Glomerular visceral epithelial cell (primary cell): ENCODE measurements around the gene SLC9A4.

Experiments
- DNase-seq: peaks from one replicate; pipeline ENCODE4 v3.0.0-alpha.2; 2016; ENCODE audit errors: extremely low spot score

Gene SLC9A4, protein sequence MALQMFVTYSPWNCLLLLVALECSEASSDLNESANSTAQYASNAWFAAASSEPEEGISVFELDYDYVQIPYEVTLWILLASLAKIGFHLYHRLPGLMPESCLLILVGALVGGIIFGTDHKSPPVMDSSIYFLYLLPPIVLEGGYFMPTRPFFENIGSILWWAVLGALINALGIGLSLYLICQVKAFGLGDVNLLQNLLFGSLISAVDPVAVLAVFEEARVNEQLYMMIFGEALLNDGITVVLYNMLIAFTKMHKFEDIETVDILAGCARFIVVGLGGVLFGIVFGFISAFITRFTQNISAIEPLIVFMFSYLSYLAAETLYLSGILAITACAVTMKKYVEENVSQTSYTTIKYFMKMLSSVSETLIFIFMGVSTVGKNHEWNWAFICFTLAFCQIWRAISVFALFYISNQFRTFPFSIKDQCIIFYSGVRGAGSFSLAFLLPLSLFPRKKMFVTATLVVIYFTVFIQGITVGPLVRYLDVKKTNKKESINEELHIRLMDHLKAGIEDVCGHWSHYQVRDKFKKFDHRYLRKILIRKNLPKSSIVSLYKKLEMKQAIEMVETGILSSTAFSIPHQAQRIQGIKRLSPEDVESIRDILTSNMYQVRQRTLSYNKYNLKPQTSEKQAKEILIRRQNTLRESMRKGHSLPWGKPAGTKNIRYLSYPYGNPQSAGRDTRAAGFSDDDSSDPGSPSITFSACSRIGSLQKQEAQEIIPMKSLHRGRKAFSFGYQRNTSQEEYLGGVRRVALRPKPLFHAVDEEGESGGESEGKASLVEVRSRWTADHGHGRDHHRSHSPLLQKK

GRCh38 chr2:102473020-102473419, at the start of gene SLC9A4:
TSS of gene SLC9A4 (plus strand) at chr2:102473226. CDS start at chr2:102473760, 534 bp downstream.
- peak; percentile 56 for DNase-seq

GRCh38 chr2:102423368-102423767, 49.7 kb upstream of the SLC9A4 start:
- DNase-seq, result no peak

DNA sequence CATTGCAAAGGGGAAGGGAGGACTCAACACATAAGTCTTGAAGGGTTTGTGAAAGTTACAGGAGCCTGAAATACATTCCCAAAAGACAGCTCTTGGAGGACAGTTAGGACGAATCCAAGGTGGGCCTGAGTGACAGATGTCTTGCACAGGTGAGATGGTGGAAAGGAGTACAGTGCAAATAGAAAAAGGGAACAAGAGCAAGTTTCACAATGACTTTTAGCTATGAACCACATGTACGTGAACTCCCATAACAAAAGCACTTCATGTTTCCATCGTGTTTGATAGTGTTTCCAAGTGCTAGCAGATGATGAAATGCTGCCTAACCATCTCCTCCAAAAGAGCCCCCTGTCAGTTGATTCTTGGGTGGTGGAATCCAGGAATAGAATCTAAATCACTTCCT, 48.3 kb upstream of the SLC9A4 start:
- DNase-seq, result no peak

DNA sequence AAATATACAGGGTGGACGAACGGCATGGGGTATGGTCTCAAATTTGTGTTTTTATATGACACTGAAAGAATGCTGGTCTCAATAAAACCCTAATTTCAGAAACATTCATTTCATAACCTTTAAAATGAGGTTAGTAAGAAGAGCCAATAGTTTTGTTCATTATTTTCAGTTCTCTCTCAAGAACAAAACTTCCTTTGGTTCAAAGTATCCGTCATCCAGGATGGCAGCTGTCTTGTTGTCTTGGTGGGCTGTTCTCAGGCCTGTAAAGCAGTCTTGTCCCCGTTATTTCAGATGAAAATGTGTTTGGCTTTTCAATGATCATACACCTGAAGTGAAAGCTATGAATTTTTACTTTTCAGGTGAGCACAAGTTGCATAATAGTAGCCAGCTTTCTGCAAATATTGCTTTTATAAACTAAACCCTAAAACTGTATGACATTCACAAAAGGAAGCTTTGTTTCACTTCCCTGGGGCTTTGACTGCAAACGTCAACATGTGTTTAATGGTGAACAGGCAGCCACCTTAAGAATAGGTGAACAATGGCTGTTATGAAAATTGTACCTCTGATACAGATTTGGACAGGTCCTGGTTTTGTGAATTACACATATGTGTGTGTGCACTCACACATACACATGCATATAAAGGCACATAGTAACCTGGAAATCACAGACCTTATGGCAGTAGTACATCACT, 47.4 kb upstream of the SLC9A4 start:
- DNase-seq, result no peak

DNA sequence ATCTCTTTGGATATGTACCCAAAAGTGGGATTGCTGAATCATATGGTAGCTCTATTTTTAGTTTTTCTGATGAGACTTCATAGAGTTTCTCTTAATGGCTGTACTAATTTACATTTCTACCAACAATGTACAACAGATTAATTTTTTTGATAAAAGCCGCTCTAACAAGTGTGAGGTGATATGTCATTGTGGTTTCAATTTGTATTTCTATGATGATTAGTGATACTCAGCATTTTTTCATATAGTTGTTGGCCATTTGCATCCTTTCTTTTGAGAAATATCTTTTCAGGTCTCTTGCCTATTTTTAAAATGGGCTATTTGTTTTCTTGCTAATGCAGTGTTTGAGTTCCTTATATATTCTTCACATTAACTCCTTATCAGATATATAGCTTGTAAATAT, 45.8 kb upstream of the SLC9A4 start:
- DNase-seq, result no peak

- no peak for DNase-seq
Observed at GRCh38 chr2:102428573-102428972, 44.5 kb upstream of the SLC9A4 start.

DNA sequence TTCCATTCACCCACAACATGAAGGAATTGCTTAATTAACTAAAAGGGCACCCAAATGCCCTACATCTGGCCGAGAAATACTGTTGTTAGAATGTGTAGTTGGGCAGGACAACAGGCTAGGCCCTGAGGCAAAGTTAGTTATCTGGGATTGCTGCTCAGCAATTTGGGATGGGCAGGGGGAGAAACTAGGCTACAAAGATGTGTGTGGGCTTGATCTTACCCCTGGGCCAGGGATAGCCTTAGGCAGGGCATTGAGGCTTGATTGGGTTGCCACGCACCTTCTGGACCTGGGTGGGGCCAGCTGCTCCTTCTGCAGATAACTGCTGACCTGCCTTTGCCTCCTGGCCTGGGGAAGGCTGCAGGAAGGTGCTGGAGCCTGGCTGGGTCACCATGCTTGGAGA, 40.6 kb upstream of the SLC9A4 start:
- DNase-seq, result no peak

DNA sequence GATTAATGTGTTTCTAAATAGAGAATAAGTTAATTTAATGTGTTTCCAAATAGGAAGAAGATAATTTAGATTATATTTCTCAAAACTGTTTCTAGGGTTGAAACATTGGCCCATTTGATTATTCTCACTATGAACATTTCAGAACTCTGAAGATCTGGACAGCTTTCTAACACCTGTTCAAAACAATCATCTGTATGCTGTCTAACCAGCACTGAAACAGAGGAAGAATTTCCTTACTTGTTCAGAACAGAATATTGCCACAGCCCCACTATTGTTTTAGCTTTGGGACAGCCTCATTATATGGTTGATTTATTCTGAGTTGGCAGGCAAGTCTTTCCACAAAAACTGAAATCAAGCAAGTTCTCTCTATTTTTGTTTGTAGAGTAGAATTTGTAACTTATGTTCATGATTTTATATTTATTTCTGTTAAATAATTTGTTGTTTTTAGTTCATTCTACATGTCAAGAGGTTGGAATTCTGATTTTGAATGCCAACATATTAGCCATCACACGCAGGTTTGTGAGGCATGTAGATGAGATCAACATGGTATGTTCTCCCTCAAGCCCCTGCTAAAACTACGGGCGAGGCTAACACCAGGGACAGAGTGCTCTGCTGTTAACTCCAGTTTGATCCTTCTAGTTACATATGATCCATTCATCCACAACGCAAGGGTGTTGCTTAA, 38.9 kb upstream of the SLC9A4 start:
- no peak for DNase-seq

- no peak for DNase-seq
Observed at GRCh38 chr2:102434655-102435381, 38.2 kb upstream of the SLC9A4 start.

DNA sequence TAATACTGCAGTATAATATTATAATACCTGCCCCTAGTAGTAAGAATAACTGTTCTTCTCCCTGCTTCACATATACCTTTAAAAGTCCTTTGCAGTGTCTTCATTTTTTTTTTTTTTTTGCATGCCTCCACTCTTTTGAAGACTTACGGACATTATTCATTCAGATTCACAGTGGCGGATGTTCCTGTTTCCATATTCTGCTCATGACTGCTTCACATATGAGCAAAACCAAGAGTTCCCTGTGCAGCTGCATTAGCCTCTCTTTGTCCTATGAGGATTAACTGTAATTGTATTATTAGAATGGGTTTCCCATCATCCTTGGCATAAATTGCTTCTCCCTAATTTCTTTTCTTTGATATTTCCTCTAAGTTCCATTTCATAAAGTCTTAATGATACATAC, 37.3 kb upstream of the SLC9A4 start:
- DNase-seq, result no peak

- peak; percentile 81 for DNase-seq
Observed at GRCh38 chr2:102436323-102436722, 36.7 kb upstream of the SLC9A4 start.

- DNase-seq, result no peak
Observed at GRCh38 chr2:102437122-102437521, 35.9 kb upstream of the SLC9A4 start.

DNA sequence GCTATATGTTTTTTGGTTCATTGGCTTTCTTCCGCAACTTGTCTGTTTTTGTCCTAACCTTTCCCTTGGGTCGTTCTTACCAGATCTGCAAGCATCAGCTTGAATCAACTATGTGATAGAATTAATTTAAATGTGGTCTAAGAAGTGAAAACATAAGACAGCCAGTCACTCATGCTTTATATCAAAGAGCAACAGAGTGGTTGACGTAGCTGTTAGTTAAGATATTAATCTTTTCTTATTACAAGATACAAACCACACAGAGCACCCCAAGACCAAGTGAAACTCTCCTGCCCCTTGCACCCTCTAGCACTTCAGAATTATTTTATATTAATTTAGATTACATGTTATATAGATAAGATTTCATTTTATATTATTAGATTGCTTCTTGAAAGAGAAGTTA, 34.9 kb upstream of the SLC9A4 start:
- DNase-seq, result no peak

GRCh38 chr2:102438578-102438977, 34.4 kb upstream of the SLC9A4 start:
- no peak for DNase-seq

DNA sequence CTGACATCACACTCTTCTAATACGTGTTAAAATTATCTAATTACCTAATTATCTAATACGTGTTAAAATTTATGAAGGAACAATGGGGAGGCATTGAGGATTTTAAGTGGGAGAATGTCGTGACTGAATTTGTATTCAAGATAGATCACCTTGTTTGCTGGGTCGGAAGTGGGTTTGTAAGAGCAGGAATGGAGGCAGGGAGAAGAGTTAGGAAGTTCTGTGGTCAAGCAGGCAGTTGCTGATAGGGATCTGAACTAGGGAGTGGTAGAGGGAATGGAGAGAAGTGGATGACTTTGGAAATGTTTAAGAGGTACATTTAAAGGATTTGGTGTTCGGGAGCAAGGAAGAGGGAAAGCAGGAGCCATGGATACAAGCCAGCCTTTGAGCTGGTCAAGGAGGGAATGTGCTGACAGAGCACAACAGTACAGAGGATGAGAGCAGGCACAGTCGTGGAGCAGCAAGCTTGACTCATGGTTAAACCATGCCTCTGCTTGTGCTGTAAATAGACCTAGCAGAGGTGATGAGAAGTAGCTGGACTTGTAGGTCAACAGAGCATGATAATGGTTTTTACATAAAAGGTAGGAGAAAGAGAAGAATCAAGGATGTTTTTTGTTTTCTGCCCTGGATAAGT, 33.8 kb upstream of the SLC9A4 start:
- peak; percentile 69 for DNase-seq

DNA sequence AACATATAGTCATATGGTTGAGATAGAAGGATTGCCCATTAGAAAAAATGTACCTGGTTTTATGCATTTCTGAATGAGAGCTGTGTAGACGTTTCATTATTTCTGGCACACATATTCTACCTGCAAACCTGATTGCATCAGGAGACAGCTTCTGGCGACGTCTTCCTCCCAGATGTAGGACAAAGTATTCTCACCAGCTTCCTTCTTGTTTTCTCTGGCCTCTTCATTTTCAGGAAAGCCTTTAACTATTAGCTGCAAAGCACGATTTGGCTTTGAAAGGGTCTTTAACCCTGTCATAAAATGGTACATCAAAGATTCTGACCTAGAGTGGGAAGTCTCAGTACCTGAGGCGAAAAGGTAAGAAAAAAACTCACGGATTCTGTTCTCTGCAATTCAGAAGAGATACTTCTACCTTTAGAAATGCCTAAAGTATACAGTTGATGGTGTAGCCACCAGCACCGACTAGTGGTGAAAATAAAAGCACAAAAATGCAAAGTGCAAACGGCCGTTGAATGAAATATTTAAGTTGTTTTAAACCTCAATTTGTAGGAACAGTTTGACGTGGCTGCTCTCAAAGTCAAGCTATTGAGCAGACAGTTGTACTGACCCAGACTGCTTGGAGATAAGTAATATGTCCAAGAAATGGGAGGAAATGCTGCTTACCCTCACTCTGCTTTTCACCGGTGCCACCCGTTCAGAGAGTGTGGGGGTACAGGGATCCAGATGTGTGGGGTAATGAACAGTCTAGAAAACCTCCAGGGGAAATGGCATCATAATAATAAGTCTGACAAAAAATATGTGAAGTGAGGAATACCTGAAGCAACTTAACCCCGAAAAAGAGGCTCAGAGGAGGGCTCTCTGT, 29.8 kb upstream of the SLC9A4 start:
- peak; percentile 42 for DNase-seq

- DNase-seq, result no peak
Observed at GRCh38 chr2:102444233-102444632, 28.8 kb upstream of the SLC9A4 start.

GRCh38 chr2:102446936-102447335, 26.1 kb upstream of the SLC9A4 start:
- DNase-seq, result no peak

- peak; percentile 48 for DNase-seq
Observed at GRCh38 chr2:102449370-102449974, 23.6 kb upstream of the SLC9A4 start.
